HG02759 (cell line): ENCODE results near the gene SPSB4.

ENCODE experiments used
- ATAC-seq: cut with Tn5 transposase; IDR thresholded peaks from one replicate; pipeline ENCODE4 v1.9.1; 2021; ENCODE audit warnings: mild to moderate bottlenecking, moderate library complexity; ENCODE audit not compliant: unreplicated experiment

The SPSB4 gene

DNA sequence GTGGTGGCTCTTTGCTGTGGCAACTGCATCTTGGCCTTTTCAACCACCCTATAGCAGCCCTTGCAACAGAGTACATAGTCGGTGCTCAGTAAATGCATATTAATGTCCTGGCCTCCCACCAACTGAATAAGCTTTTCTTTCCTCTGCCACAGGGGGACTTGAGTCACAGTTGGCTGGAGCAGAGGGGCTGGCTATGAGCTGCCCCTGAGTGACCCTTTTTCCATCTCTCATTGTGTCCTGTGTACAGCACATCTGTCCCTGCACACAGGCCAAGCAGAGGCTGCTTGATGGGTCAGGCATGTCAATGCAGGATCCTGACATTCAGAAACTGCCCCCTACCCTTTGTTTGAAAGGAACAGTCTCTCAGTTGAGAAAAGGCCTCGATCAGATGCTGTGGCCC lies 22.4 kb downstream of the SPSB4 start:
- no peak for ATAC-seq

DNA sequence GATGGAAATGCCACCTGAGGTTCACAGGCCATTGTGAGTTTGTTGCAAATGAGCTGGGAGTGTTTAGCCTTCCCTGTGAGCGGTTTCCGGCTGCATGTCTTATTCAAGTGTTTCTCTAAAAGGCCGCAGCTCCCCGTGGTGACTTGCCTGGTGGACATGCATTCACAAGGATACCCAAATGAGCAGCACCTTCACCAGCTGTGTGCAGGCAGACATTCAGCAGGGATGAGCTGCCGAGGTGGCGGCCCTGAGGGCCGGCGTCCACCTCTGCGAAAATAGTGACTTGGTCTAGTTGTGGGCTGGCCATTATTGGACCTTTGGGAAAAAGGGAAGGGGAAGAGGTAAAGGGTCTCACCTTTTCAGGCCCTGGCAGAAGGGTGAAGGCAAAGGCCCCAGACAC lies 23.4 kb downstream of the SPSB4 start:
- no peak for ATAC-seq

DNA sequence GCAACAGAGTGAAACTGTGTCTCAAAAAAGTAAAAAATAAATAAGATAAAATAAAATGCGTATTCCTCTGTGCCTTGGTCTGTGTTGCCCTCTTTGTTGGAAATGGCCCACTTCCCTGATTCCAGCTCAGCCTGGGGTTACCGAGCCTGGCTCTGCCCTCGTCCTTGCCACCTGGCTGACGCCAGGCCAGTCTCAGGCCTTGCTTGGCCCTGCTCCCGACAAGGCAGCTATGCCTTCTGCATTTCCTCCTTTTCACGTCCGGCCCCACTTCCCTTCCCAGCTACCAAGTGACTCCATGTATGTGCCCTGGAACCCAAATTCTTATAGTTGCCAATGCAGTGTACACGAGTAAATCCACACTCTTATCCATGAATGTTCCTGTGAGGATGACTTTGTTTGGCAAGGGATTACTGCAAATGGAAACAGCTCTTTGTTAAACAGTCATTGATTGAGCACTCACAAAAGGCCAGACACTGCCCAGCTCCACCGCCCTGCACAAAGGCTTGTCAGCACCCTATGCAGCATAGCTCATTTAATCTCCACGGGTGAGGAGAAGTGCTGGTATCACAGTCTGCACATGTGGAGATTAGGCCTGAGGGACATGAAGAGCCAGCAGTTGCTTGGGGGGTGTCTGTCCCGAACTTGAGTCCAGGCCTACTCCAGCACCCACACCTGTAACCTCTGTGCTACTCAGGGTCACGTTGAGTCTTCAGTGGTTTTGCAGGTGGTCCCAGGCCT lies 25.1 kb downstream of the SPSB4 start:
- no peak for ATAC-seq

DNA sequence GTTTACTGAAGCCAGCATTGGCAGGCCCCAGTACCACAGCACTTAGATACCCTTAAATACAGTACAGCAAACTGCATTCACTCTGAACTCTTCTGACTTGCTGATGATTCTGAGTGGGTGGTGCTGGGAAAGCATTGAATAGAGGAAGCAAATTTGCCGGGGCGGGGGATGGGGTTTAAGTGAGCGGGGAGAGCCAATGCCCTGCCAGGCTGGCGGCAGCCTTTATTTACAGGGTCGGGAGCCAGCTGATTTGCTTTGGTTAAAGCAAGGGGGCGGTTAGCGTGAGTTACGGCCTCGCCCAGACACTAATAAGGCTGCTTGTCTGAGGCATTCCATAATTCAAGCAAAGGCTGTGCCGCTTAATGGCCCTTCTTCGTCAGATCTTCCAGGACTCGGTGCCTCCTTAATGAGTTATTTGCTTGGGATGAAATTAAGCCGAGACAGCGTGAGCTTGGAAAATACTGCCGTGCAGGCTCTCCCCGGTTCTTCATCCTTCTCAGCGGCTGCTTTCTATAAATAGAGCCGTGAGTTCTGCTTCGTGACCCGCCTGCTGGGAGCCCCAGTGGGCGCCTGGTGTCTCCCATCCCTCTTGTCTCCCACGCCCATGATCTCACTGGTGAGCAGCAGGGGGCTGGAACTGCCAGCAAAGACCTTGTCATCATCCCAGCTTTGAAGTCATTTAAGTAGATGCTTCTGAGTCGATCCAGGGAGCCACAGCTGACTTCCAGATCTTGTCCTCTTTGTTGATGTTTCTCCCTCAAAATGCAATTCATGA lies 25.8 kb downstream of the SPSB4 start:
- no peak for ATAC-seq

DNA sequence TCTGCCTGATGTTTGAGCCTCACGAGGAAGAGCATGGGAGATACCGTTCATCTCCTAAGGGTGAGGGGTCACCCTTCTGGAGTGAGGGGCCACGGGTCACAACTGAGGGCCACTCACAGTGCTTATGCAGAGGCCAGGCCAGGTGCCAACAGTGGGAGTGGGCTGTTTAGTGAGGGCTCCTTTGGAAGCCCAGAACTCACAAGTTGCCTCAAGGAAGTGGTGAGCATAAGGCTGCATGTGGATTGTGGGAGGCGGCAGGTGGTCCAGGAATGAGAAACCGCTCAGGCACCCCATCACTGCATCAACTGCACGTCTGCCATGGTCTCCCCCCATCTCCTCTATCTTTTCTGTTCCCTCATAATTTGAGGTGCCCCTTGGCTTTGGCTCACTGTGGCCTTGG lies 26.5 kb downstream of the SPSB4 start:
- no peak for ATAC-seq

DNA sequence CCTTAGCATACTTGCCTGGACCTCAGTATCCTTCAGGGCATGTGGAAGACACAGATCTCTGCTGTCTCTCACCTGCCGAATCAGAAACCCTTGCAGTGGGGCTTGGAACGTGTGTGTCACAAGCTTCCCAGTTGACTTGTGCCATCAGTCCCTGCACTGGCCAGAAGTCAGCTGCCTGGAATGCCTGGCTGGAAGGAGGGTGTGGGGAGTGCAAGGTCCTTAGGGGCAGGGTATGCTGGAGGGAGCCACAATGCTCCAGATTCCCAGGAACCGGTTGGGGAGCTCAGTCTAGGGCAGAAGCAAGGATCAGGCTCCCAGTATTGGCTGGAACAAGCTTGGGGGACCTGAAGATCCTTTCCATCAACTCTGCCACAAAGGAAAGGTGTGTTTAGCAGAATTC lies 27.1 kb downstream of the SPSB4 start:
- no peak for ATAC-seq

DNA sequence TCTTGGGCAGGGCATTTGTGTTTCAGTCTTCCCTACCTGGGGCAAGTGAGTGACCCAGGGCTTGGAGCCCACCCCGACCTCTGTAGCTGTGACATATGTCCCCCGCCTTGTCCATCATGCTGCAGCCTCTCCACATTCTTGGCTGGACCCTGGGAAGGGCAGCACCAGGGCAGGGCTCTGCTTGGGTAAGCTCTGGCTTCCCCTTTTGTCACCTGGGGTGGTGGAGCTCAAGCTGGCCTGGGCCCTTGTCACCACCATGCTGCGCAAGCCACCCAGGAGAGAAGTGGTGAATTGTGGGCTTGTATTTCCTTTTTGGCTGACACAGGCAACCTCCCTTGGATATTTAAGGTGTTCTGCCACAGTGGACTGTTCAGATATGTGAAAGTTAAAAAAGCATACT lies 29.3 kb downstream of the SPSB4 start:
- no peak for ATAC-seq

DNA sequence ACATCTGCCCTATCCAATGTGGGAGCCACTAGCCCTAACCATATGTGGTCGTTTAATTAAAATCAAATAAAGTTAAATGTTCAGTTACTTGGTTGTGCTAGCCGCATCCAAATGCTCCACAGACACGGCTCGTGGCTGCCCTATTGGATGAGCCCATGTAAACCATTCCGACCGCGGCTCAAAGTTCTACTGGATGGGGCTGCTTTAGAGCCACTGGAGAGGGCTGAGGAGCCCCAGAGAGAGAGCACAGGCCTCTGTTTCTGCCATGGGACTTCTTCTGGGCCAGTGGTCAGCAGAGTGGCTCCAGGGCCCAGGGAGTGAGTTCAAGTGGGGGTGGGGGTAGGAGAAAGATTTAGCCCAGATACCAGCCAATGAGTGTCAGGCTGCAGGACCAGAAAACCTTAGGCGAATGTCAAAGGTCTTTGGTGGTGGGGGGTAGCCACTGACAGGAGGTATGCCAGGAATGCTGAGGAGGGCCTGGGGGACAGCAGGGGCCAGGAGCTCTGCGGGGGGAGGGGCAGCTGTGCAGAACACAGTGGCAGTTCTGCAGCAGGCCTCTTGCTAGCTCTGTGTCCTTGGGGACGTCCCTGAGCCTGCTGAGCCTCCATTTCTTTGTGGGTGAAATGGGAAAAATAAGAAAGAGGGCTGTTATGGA lies 30.1 kb downstream of the SPSB4 start:
- ATAC-seq, result no peak

DNA sequence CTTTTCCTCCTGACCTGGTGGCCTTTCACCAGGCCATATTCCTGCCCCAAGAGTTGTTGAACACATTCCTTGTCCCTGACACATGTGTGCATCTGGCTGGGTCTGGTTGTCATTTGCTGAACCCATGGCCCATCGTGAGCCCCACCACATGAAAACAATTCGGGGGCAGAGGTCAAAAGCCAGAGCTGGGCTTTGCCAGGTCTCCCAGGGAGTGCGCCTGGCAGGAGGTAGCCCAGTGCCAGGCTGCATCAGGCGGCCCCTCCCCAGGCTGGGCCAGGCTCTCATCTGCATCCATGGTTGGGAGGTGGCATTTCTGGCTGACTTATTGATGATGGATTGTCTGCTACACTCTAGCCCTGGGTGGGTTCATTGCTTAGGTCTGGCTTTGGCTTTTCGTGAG lies 30.9 kb downstream of the SPSB4 start:
- ATAC-seq, result no peak

DNA sequence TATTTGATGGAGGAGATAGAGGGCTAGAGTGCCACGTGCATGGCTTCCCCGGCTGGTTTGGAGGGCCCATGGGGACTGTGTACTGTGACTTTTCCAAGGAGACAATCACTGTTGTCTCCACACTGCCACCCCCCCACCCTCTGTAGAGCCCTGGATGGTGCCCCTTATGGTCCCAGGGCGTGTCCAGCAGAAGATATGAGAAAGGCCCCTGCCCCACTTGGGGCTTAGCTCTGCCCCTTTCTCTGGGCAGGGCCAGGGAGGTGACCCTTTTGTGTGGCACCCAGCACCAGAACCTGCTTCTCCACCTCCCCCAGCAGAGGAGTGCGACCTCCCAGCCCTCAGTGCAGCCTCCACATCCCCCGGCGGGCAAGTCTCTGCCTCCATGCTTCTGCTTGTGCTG lies 32.1 kb downstream of the SPSB4 start:
- ATAC-seq, result no peak

DNA sequence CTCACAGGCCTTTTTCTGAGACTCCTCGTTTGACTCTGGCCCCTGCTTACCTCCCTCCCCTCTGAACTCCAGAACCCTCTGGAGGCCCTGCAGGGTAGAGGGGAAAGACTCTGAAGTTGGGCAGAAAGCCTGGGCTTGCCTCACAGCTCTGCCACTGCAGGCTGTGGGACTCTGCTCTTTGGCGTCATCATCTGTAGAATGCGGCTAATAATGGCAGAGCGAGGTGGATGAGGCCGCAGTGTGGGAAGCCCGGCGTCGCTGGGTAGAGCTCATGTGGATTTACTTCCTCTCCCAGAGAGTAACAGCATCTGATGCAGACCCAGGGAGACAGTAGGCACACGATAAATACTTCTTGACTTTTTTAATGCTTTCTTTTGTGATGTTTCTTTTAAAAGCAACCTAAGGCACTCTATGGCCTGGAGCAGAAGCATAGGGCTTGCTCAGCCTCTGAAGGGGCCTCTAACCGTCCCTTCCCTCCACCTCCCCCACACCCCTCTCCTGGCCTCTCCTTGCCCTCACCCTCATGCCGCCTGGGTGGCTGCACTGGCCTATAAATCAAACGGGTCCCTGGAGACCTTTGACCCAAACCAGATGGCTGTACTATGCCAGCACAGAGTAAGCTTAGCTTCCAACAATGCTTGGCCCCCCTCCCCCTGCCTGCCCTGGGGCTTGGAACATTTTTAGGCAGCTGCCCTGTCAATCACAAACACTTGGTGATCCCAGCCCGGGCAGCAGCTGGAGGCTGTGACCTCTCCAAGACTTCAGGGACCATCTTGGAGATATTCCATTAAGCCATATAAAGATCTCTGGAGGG lies 32.9 kb downstream of the SPSB4 start:
- ATAC-seq, result no peak

DNA sequence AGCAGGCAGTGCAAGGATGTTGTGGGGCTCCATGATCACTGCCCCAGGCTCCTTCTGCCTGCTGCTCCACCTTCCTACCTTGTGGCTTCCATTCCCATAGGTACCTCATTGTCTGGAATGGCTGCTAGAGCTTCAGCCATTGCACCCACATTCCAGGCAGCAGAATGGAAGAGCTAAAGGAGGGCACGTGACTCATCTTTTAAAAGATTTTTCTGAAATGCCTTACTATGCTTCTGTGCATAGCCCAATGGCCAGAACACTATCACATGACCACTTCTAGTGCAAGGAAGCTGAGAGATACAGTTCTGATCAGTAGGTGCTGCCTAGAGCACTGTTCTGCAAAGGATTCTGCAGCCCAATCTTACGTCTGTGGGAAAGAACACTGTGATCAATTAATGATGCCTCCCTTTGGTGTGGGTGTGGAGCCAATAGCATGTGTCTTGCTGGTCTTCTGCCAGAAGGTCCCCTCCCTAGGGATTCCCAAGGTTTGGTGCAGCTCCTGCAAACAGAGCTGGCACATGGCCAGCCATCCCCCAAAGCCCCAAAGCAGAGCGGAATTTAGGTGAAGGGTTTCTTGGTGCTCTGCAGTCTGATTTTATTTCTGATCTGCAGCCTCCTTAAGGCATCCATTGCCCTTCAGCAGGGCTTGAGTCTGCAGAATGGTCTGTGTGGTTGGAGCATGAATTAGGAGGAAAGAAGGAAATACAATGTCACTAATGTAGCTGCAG lies 34.4 kb downstream of the SPSB4 start:
- no peak for ATAC-seq

DNA sequence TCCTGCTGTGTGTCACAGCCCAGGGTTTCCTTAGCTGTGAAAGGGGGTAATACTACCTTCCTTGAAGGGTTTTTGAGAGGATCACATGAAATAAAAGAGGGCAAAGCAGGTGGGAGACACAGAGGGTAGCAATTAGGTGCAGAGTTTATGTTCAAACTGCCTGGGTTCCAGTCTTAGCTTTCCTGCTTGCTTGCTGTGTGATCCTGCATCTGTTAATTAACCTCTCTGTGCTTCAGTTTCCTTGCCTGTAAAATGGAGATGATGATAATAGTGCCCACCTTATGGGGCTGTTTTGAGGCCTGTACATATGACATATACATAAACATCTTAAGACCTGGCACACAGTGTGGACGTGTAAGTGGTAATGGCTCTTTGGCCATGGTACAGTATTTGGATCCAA lies 35.0 kb downstream of the SPSB4 start:
- no peak for ATAC-seq

DNA sequence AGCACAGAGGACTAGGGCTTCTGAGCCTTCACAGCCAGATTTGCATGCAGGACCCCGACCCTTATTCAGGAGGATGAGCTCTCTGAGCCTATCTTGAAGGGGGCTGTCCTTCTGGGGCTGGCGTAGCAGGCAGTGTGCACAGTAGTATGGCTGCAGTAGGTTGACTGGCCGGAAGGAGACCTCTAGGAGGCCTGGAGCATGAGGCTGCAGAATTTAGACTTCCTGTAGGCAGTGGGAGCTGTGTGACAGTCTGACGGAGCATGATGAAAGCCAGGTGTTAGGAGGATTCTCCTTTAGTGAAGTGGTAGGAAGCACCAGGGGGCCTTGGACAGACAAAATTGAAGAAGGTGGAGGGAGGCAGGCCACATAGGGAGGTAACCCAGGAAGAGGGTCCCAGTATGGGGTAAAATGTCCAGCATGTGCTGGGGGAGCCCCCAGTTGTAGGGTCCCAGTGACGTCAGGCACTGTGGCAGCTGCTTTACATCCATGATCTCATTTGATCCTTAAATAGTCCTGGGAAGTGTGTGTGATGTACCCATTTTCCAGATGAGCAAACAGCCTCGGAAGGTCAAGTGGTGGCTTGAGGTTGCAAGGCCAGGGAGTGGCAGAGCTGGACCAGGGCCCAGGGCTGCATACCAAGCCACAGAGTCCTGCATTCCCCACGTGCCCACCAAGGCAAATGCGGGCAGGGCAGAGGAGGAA lies 36.1 kb downstream of the SPSB4 start:
- no peak for ATAC-seq

DNA sequence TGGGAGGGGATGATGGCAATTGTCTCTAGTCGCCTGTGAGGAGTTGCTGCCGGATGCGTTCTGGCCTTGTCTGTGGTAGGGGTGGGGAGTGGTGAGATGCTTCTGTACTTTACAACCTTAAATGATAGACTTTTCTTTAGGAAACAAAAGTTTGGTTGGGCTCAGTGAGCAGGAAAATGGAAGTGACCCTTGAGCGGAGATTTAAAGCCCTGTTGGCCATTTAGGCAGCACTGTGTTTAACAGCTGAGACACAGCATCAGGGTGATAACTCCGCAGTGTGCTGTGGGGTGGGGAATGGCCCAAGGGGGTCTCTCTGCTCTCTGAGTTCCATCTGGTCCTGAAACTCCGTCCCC lies 36.6 kb downstream of the SPSB4 start:
- no peak for ATAC-seq

DNA sequence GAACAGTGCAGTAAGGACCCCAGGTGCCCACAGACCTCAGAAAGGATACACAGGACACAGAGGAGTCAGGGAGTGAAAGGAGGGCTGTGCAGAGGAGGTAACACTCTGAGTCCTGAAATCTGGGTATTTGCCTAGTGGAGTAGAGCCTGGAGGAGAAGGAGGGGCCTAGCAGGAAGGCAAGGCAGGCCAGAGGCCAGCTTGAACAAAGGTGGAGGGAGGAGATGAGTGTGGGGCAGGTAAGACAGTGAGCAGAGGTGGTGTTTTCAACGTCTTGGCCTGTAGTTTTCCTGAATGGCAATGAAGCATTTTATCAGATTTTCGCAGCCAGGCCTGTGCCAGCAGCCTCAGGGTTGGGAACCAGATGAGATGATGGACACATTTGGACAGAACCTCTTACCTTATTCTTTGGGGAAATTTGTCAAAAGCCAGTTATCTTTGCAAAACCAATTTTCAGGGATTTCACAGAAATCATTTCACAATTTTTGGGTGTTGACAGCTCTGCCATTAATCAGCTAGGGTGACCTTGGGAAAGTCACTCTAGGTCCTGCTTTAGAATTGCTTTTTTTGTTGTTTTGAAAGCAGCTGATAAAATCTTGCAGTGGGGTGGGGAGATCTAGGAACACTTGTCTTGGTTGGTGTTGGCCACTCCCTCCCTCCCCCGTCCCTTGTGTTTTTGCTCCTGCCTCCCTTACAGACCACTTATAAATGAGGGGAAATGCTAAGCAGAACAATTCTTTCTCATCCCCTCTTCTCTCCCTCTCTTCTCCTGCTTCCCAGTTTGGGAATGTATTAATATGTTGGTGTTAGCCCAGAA lies 38.4 kb downstream of the SPSB4 start:
- no peak for ATAC-seq

DNA sequence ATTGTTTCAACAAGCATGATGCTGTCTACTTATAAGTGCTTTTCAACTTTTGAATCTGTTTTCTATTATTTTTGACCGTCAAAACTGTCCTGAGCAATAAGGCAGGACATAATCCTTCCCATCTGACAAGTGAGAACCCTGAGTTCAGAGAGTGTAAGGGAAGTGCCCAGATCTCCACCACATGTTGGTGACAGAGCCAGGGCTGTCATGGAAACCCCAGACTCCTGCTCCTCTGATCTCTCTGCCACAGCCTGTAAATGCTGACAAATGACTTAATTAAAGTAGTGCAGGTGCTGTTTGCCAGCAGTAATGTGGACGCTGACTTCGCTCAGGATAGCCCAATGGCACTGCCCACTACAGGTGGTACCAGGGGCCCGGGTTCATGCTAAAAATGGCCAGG lies 40.3 kb downstream of the SPSB4 start:
- ATAC-seq, result no peak

DNA sequence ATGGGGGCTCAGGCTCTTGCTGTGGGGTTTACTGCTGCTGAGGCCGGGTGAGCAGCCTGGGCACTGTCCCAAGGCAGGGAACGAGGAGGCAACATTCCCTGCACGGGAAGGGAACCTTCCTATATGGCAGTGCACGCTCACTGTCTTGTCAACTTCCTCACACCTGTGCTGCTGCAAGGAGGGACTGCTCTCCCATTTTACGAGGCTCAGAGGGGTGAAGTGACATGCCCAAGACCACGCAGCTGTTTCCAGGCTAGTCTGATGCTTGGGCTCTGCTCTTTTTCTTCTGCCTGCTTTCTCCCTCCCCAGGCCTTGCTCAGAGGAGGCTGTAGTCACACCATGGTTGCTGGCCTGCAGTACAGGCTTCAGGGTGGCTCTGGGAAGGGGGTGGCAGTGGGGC lies 41.5 kb downstream of the SPSB4 start:
- no peak for ATAC-seq

DNA sequence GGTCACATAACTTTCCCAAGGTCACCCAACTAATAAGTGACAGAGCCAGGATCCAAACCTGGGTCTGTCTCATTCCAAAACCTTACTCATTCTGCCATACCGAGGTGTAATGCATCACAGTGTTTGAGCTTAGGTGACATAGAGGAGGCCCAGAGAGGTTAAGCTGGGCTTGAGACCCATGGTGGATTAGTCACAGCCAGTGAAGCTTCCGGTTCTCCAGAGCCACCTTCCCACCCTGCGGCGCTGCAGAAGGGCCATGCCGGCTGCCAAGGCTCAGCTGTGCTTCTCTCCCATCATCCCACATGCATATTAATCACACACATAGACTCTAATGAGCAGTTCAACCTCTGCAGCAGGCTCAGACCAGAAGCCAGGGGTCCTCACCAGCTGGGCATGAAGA lies 42.2 kb downstream of the SPSB4 start:
- no peak for ATAC-seq
